ENCODE measurements around the gene VAX1.
"Not testable (repeated sequence)": the region's sequence is repeated elsewhere in the genome, so short reads cannot be mapped to it uniquely, and the experiment has no call there.

VAX1 gene

DNA sequence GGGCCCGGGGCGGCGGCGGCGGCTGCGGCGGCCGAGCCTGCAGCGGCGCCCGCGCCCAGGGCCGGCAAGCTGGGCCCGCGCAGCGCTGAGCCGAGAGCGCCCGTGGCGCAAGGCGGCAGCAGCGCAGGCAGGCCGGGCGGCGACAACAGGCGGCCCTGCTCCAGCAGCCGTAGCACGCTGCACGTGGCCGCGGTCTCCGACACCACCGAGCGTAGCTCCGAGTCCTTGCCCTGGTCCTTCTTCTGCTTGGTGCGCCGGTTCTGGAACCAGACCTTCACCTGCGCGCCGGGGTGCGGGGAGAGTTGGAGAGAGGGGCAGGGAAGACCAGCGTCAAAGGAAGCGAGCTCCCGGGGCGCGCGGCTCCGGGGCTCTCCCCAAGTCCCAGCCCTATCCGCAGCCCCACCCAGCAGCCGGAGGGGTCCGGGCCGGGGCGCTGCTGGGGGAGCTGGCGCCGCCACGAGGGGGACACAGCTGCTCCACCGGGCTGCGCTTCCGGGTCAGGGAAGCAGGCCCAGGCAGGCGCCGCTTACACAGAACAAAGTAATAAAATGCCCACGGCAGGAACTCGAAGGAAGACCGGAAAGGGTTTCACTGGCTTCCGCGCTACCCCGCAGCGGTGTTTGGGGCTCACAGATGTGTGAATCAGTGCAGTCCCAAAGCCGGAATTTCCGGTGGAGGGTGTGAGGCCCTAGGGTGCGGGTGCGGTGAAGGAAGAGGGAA lies 3.6 kb downstream of the VAX1 start:
- DNase-seq = no peak

DNA sequence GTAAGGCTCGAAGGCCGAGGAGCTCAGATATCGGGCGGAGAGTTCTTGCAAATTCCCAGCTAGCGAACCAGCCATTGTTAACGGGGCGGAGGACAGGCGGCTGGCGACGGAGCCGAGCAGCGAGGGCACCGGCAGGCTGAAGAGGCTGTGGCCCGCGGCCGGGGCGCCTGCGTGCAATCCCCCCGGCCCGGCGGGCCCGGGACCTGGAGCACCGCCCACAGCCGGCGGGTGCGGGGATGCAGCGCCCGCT lies 4.1 kb downstream of the VAX1 start:
- DNase-seq = no peak

DNA sequence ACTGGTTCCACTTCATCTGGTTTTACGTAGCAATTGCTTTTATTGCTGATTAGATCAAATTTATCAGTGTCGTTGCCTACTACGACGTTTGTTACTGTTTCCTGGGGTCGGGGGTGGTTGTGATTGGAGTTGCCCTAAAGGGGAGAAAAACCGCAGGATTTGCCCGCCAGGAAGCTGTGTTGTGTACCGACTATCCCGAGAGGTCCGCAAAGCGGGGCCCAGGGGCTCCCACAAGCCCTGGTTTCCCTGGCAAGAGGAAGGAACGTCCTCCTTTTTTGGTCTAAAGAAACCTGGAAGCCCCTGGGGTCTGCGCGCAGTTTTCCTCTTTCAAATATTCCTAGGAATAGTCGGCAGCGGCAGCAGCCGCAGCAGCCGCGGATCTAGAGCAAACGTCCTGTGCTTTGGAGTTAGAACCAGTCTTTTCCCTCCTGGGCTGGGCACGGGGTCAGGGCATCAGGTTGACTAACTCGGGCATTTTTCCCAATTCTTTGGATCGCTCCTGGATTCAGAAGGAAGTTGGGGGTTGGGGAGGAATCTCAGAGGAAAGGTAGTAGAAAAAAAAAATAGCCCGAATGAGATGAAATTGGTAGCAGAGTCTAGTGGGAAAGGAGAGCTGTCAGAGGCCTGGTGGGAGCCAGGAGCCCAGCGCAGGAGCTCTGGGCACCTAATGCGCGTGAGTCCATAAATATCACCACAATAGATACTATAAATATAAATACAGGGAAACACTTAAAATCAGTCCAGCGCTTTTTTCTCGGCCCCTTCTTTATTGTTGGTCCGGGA lies 4.6 kb downstream of the VAX1 start:
- no peak for DNase-seq

DNA sequence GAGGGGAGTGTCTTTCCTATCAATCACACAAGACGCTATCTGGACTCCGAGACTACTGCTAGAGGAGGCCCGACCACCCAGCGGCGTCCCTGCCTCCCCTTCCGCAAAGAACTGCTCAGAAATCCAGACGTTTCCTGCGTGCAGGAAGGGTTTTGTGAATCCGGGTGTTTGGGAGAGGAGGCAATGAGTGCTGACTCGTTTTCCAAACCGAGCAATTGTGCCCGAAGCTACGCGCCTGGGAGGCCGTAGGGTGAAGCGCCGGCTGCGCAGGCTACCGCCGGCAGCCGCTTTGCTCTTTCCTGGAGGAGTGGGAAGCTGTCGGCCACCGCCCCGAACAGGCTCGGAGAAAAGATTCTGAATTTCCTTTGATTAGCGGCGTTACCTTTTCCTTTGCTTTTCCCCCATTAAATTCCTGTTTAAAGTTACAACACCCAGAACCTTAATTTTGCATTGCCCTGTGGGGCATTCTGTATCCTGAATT lies 5.3 kb downstream of the VAX1 start:
- no peak for DNase-seq

DNA sequence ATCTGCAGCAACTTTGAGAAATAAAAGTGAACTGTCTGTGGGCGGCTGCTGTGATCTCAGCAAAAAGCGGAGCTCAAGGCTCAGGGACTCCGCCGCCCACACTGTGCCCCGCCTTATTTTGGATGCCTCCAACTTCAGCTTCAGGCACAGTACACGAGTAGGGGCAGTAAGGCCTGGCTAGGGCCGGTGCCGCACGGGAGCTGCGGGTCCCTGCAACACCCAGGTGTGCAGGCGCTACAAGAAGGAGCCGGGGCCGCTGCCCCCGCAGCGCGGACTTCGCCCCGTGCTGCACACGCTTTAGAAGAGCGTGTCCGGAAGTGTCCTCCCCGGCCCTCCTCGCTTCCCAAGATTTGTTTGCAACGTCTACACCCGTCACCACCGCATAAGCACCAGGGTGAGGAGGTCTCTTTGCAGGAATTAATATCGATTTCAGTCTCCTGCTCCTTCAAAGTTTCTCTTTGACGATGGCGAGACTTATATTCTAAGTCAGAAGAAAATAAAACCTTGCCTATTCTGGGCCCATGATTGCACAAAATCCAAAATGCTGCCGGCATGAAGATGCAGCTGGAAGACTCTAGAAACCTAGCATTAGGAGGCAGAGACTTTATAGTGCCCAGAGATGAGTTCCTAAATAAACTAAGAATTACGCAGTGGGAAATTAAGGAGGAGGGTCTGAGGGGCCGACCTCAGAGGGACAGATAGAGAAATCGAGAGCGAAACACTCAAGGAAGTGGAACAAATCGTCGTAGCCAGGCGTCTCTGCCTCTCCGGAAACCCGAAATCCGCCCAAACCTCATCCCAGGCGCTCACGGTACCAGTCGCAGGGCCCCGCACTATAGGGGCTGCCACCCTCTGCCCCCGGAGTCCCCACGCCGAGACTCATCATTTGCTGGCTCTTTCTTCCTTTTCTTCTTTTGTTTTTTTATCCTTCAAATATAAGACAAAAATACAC lies 6.4 kb downstream of the VAX1 start:
- DNase-seq = no peak

DNA sequence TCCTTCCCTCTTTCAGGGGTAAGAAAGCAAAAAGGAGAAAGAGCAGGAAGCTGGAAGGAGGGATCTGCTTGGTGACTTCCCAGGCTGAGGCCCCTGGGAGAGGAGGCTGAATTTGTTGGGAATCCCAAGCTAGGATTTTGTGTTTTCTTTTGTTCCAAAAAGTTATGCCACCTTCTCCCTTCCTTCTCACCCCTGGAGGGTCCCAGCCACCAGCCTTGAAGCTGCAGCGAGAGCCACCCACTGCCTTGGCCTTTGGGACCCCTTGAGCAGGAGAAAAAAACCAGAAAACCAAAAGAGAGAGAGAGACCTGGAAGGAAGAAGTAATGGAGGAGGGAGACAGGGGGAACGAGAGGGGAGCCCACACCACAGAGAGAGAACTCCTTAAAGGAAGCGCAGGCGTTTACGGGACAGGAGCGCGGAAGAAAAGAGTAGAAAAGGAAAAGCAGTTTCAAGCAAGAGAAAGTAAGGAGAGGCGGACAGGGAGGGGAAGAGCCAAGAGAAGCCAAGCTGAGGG lies 7.2 kb downstream of the VAX1 start:
- DNase-seq = no peak

DNA sequence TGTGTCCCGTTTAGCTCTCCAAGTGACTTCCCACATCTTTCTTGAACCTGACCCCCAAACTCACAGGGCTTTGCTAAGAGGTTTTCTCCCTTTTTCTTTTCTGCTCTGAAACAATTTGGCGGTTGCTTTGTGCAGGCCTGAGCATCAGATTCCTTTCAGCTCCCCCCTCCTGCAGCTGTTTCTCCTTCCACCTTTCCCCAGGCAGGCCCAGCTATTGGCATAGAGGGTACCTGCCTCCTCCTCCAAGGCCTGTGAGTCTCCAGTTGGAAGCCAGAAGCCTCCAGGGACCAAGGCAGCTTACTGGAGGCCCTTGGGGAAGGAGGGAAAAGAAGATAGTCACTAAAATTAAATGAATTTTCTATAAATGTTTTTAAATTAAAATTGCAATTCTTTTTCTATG lies 7.7 kb downstream of the VAX1 start:
- DNase-seq = no peak

DNA sequence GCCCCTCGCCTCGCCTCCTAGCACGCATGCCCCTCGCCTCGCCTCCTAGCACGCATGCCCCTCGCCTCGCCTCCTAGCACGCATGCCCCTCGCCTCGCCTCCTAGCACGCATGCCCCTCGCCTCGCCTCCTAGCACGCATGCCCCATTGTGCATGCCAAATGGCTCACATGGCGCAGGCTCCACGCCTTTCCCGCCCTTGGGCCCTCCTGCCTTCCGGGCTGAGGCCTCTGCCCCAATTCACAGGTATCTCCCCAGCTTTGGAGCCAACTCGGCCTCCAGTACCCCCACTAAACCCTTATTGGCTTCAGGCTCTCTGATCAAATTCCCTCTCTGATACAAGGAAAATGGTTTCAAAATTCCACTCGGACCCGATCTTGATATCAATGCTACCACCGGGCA lies 11.4 kb downstream of the VAX1 start:
- DNase-seq = not testable (repeated sequence)

DNA sequence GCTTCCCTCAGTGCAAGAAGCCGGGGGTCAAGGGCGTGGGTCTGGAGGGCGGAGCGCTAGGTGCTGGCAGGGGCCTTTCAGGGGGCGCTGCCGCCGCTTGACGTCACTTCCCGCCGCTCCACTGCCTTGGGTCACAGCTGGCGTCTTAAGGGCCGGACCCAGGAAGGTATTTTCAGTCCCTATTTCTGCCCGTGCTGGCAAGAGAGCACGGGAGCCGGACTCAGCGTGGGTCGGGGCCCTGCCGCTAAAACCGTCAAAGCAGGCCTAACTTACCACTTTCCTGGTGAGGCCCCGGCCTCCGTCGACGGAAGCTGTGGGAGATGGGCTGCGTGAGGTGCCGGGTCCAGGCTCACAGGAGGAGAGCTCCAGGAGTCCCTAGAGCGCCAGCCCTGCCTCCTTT lies 12.0 kb downstream of the VAX1 start:
- DNase-seq = no peak

DNA sequence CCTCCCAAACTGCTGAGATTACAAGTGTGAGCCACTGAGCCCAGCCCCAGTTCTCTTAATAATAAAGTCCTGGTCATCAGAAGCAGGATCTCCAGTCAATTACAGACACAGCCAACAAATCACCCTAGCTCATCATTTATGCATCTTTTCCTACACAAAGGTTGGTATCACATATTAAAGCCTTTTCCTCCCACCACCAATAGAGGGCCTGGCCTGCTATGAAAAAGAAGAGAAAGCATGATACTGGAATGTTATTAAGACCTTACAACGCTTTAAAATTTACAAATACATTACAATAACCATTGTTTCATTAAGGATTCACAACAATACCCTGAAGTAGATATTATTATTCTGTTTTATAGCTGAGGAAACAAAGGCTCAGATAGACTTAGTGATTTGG lies 25.9 kb downstream of the VAX1 start:
- DNase-seq = no peak

DNA sequence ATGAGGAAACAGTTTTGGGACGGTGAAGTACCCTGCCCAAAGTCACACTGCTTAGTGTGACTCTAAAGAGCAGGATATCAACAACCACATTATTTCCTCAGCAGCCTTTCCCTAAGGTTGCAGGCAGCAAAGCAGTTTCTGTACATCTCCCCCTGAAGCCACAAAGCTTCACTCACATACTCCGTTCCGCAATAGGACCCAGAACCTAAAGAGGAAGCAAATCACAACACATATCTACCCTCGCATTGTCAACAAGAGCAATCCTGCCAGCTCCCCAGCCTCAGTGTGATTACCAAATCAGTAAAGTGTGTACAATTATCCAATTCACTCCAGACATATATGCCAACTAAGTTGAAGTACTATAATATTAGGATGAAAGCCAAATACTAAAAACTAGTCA lies 30.8 kb downstream of the VAX1 start:
- DNase-seq = no peak

DNA sequence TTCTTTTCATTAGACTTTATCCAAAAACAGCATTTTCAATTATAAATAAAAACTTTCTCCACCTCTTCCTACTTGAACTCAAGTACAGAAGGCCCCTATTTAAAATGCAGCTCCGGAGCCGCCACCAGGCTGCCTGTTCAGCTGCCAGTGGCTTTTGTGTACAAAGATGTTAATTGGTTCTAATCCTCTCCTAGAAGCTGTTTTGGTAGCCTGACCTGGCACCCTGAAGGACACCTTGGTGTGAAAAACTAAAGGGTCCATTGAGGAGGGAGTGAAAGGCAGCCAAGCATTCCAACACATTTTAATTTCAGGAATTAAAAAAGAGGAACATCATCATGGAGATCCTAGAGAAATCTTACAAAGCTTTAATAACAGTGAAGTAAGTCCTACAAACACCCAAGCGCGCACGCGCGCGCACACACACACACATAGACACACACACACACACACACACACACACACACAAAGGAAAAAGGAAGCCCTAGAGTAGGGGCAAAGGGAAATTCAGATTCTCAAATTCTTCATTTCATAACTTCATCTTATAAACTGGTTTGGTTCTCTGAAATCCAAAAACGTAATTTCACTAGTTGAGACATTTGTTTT lies 41.4 kb downstream of the VAX1 start:
- DNase-seq = no peak

DNA sequence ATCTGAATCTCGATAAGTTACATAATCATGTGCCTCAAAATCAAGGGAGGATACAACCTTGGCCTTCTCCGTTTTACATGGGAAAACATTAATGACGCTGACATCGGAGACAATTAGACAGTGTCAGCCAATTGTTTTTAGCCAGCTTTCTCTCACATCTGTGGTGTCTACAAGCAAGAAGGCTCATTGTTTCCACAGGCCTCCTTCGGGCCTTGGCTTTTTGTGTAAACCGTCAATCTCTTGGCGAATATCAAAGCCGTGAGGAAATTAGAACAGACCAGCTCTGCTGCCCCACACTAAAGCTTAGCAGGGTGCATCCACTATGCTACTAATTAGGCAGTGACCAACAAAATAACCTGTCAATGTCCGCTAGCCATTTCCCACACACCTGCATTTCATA lies 43.2 kb downstream of the VAX1 start:
- no peak for DNase-seq

DNA sequence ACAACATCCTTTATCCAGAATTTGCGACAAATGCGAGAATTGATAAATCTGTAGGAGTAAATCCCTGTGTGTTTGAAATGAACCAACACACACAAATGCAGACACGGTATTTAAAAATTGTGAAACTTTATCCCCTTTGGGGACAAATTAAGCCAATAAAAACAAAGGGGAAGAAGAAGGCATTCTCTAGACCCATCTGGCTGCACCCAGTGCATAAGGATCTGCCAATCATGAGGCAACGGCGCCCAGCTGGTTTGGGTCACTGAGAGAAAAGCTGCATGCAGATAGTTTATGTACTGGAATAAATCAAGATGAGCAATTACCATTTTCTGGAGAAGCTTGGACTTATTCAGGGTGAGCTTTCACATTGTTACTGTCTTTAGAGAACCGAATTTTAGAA lies 45.7 kb downstream of the VAX1 start:
- no peak for DNase-seq

DNA sequence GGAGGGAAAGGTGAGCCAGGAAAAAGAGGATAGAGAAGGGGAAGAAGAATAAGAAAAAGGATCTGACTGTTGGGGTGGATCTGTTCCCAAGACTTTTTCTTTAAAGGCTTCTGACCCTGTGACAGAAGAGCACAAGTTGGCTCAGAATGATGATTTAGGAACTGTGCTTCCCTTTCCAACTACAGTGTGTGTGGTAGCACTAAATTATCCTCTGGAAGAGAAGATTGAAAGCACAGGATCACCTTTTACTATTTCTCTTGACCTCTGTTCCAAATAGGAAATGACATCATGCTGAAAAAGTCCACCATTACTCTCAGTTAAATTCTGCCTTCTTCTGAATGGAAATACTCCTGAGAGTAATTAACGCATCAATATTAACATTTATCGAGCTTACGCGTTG lies 47.2 kb downstream of the VAX1 start:
- DNase-seq = no peak

DNA sequence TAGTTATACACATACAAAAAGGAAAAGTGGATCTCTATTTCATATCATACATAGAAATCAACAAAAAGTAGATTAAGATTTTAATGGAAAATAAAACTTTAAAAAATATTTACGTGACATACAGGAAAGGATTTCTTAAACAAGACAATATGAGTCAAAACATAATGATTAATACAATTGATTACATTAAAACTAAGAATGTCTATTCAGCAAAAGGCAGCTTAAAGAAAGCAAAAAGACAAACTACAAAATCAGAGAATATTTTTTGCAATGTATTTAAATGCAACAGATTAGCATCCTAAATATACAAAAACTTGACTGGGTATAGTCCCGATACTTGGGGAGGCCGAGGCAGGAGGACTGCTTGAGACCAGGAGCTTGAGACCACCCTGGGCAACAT lies 50.5 kb downstream of the VAX1 start:
- DNase-seq = no peak

DNA sequence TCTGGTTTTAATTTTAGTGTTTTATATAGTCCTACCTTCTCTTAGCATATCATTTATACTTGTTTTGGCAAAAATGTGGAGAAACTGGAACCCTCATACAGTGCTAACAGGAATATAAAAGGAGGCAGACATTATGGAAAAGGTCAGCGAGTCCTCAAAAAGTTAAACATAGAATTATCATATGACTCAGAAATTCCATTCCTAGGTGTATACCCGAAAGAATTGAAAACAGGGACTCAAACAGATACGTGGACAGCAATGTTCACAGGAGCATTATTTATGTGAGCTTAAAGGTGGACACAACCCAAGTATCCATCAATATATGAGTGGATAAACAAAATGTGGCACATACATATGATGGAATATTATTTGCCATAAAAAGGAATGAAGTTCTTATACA lies 51.5 kb downstream of the VAX1 start:
- DNase-seq = no peak

DNA sequence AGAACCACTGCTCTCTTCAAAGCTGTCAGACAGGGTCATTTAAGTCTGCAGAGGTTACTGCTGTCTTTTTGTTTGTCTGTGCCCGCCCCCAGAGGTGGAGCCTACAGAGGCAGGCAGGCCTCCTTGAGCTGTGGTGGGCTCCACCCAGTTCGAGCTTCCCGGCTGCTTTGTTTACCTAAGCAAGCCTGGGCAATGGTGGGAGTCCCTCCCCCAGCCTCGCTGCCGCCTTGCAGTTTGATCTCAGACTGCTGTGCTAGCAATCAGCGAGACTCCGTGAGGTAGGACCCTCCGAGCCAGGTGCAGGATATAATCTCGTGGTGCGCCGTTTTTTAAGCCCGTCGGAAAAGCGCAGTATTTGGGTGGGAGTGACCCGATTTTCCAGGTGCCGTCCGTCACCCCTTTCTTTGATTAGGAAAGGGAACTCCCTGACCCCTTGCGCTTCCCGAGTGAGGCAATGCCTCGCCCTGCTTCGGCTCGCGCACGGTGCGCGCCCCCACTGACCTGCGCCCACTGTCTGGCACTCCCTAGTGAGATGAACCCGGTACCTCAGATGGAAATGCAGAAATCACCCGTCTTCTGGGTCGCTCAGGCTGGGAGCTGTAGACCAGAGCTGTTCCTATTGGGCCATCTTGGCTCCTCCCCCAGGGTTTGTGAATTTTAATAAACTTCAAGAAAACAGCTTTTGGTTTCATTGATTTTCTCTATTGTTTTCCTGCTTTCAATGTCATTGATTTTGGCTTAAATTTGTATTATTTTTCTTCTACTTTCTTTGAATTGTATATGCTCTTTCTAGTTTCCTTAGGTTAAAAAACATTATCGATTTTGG lies 53.4 kb downstream of the VAX1 start:
- not testable (repeated sequence) for DNase-seq

Measured in NCI-H1048 (cell line).